Muscle of arm (tissue), 12 donors: ENCODE data around the gene CCL4. TPM values are rescaled to one million over a fixed set of nuclear protein-coding genes. Genes with fewer than 3 reads are reported as not detected.
A peak's percentile ranks its signal among the peaks of the same experiment; 100 is the strongest.
"Not testable (repeated sequence)": the region's sequence is repeated elsewhere in the genome, so short reads cannot be mapped to it uniquely, and the experiment has no call there.

Experiments used
- DNase-seq: peaks from one replicate; pipeline ENCODE4 v3.0.0-alpha.2; 2013
- polyA plus RNA-seq, 12 donors: library from polyadenylated mRNA; unstranded; fragments of 120-200 nt; gene quantifications; one replicate each; pipeline ENCODE4 v1.2.1, GENCODE V29; 2013; ENCODE audit not compliant: insufficient read length in 12 of 12

CCL4 gene
- polyA plus RNA-seq, 12 donors = 1.0 to 6.4 (median 3.0) TPM; not detected in 2

- not testable (repeated sequence) for DNase-seq
Observed at GRCh38 chr17:36114971-36115648, 11.5 kb downstream of the CCL4 start.

GRCh38 chr17:36115649-36115977 lies 12.0 kb downstream of the CCL4 start:
- DNase-seq = not testable (repeated sequence)

DNA sequence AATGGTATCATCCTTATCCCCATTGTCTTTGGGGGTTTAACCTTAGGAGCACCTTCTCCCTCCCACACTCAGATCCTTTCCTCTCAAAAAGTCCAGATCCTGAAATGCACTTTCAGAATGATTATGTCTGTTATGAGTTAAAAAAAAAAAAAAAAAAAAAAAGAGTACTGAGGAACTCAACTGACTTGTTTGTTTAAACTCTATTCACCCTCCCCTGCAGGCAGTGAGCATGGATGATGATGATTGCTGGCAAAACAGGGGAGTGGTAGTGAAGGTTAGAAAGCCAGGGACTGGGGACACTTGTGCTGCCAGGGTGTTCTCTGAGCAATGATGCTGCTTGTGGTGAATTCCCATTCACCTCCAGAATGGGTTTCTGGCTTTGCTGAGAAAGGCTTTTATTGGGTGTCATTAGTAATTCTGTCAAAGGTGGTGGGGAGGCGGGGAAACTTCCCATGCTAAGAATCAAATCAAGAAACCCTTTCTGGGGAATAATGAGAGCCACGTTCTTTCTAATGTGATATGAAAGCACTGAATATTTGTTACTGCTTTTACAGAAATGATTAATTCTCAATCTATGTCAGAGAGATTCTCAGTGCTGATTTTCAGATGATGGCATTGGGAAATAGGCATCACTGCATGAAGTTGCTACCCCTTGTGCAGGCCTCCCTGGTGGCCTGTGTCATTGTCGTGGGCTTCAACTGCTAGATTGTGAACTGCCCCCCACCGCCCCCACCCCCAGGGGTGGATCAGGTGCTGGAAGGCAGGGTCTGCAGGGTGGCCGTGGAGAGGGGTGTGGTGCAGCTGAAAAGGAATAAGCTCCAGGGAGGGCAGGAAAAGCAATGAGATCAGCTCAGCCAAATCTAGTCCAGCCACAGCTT lies 14.1 kb downstream of the CCL4 start:
- DNase-seq = no peak

DNA sequence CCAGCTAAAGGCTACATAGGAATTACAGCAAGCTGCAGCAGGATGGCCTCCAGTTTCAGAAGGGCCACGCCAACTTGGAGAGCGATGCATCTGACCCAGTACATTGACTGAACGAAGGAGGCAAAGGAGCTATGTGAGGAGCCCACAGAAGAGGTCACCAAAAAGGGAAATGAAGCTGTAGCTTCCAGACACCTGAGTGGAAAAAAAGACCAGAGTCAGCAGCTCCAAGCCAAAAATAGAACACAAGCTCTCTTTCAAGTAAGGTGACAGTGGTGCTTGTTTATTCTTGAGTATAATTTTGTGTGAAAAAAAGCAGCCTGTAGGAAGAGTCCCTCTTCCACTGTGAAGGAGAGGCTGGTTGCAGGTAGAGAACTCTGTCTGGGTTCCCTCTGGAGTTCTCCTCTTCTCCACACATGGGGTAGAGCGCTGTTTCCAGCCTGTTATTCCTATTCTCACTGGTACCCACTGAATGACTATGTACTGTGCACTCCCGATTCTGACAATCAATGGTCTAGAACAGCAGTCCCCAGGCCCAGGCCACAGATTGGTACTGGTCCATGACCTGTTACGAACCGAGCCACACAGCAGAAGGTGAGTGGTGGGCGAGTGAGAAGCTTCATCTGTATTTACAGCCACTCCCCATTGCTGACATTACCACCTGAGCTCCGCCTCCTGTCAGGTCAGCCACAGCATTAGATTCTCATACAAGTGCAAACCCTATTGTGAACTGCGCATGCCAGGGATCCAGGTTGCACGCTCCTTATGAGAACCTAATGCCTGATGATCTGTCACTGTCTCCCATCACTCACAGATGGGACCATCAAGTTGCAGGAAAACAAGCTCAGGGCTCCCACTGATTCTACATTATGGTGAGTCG lies 15.1 kb downstream of the CCL4 start:
- DNase-seq = no peak

- no peak for DNase-seq
Observed at GRCh38 chr17:36120221-36120620, 16.6 kb downstream of the CCL4 start.

DNA sequence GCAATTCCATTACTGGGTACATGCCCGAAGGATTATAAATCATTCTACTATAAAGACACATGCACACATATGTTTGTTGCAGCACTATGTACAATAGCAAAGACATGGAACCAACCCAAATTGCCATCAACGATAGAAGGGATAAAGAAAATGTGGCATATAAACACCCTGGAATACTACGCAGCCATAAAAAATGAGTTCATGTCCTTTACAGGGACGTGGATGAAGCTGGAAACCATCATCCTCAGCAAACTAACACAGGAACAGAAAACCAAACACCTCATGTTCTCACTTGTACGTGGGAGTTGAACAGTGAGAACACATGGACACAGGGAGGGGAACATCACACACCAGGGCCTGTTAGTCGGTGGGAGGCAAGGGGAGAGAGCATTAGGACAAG lies 17.5 kb downstream of the CCL4 start:
- DNase-seq = not testable (repeated sequence)

- no peak for DNase-seq
Observed at GRCh38 chr17:36123431-36123830, 19.8 kb downstream of the CCL4 start.

DNA sequence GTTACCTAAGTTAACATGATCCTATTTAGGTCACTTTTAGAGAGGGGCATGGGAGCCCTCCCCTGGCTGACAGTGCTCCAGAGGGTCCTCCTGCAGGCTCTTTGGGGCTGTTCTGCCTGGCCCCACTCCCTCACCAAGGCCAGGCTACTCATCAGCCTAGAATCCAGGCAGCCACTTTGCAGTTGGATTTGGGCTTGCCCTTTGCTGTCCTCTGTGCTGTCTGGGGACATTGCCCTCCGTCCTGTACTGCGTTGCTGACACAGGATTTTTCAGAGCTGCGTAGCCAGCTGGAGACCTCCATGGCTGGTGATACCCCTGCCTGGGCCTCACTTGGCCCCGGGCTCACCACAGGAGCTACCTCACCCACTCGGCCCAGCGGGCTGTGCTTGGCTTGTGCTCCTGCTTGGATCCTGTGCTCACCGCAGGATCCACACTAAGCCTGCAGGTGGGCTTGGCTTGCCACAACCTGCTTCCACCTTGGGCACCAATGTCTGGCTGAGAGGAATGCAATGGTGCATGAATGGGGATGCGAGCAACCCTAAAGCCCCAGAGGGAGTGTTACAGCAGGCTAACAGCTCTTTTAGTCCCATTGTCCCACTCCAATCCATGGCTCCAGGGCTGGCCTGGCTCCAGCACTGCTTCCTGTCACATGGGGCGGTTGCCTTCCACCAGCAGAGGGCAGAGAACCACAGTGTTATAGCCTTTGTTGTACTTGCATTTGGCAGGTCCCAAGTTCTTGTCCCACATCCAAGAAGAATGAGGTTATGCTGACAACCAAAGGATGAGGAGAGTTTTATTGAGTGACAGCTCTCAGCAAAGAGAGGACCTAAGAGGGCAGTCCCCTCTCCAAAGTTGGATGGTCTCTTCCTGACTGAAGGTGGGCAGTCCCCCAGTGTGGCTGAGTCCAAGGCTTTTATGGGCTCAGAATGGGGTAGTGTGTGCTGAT lies 21.5 kb downstream of the CCL4 start:
- no peak for DNase-seq

GRCh38 chr17:36127199-36127893 lies 23.7 kb downstream of the CCL4 start:
- DNase-seq = no peak

DNA sequence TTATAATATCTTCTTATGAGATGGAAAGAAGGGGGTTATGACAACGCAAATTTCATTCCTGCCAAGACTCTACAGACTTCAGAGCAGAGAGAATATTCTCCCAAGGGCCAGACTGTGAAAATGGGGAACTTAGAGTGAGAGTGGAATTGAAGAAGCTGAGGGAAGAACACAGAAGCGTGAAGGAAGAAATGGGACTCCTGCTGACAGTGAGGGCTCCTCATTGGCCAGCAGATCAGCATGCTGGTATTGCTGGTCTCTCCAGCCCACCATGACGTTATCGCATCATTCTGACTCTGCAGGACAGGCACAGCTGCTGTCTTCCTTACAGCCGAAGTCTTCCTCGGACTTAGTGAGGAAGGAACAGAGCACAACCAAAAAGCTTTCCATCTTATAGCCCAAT lies 24.3 kb downstream of the CCL4 start:
- no peak for DNase-seq

DNA sequence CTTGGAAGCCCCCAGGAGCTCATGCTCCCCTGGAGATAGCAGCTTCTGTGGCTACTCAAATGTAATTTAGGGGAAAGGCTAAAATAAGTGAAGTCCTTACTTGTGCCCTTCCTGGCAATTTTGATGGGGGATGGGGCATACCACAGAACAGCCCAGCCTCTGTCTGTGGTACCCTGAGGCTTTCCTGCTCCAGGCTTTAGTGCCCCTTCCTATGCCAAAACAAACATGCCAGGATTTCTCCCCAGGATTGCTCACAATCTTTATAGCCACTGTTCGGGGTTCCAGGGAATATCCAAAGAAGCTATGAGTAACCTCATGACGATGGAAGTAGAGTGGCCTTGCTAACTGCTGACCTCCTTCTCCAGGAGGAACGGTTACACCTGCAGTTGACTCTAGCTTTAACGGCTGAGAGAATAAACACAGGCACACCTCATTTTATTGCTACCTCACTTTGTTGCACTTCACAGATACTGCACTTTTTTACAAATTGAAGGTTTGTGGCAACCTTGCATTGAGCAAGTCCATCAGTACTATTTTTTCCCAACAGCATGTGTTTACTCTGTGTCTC lies 24.9 kb downstream of the CCL4 start:
- no peak for DNase-seq

GRCh38 chr17:36129616-36130015 lies 26.0 kb downstream of the CCL4 start:
- DNase-seq = no peak

DNA sequence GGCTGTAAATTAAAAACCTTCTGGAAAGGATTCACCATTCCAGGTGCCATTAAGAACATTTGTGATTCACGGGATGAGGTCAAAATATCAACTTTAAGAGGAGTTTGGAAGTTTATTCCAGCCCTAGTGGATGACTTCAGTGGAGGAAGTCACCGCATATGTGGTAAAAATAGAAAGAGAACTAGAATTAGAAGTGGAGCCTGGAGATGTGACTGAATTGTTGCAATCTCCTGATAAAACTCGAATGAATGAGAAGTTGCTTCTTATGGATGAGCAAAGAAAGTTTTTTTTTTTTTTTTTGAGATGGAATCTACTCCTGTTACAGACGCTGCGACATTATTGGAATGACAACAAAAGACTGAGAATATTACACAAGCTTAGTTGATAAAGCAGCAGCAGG lies 26.7 kb downstream of the CCL4 start:
- no peak for DNase-seq

GRCh38 chr17:36131421-36131820 lies 27.8 kb downstream of the CCL4 start:
- DNase-seq = no peak

DNA sequence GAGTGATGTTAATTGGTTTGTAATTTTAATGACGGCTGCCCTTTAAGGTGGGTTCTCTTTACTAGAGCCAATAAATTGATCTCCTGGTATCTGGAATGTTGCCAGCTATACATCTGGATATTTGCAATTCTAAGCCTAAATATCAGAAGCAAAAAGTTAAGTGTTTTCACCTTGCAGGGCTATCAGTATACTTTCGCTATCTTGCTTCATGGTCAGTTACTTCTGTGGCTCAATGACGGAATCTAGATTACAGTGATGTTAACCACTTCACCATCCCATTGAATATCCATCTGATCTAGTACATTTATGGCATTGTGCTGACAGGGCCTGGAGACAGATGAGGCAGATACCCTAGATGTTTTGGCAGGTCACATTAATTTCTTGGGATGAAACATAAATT lies 28.3 kb downstream of the CCL4 start:
- DNase-seq = no peak

DNA sequence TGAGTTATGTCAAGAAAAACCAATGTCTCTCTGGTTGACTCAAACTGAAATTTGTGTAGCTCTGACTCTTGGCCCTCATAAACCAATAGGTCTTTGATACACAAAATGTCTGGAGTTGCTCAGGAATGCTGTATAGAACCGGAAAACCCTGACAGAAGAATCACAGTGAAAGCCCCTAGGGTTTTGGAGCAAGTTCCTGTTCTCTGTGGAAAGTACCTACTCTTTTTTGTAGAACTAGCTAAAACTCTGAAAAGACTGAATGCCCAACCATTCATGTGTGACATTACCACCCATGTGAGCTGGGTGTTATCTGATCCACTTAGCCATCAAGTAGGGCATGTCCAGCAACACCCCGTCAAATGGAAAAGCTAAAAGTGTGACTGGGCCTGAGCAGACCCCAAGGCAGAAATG lies 28.8 kb downstream of the CCL4 start:
- no peak for DNase-seq

DNA sequence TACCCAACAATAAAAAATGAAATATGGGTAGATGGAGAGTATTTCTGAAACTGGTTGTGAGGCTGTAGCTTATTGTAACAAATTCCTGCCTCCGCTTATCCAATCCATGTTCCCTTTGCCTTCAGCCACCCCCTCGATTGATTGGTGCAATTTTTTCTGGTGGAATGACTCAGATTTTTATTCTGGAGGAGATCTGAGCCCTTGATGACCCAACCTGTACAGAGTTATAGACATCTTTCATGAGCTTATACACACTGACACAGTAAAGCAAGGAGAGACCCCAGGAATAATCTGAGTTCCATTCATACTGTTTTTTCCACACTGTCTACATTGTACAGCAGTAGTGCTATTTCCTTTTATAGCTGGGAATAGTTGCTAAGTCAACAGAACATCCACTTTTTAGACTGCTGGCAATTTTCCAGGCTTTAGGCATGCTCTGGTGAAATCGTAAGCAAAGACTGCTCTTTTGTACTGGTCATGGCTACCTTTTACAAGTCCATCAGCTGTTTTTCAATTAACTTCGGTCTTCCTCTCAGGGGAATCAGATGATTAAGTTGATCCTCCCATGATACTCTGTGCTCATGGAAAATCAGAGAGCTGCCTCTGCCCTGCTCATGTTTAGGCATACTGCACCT lies 30.1 kb downstream of the CCL4 start:
- peak; percentile 57 for DNase-seq

DNA sequence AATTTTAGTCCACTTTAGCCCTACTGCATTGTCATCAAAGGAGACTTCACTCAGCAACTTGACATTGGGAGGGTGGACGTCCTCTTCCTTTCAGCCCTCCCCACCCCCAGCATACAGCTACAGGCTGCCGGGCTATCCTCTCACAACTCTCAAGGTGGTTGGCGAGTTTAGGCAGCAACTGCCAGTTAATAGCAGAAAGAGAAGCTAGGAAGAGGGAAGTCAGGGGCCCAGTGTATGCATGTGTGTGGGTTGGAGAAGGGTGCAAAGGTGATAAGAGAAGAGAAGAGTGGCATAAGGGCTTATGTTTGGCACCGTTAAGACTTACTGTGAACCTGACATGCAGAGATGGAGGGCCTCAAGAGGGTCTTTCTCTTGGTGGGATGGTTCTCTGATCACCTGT lies 31.8 kb downstream of the CCL4 start:
- no peak for DNase-seq

- DNase-seq = no peak
Observed at GRCh38 chr17:36136036-36136435, 32.4 kb downstream of the CCL4 start.

DNA sequence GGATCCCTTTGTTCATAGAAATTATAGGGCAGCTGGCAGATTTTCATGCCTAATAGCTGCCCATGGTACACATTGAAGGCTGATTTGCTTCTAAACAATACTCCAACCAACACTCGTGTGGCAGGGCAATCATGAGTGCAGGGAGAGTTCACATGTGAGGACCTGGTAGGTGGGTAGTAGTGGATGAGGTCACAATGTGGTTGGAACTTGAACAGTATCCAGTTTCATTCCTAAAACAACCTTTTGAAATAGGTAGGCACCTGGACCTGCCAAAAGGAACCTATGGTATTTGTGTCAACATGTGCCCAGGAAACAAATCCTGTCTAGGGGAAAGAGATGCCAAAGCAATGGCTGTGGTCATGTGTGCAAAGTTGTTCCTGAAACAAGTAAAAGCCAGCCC lies 32.8 kb downstream of the CCL4 start:
- no peak for DNase-seq
